Endothelial cell of umbilical vein (primary cell): ENCODE measurements around the gene NHP2.

Experiments
- CTCF ChIP-seq, 2 donors: IDR thresholded peaks; 1 replicate in 1 of 2; 2 replicates in 1 of 2; pipeline ENCODE4 v1.5.1; 2011; ENCODE audit warnings: low read length in 2 of 2, mild to moderate bottlenecking in 2 of 2, moderate library complexity in 2 of 2, control low read depth in 1 of 2, inconsistent platforms in 1 of 2, low read depth in 1 of 2; ENCODE audit not compliant: insufficient read depth in 1 of 2; ENCODE audit errors: extremely low read depth in 1 of 2
- EZH2 ChIP-seq: IDR thresholded peaks from 2 replicates; pipeline ENCODE4 v1.6.1; 2012; ENCODE audit warnings: borderline replicate concordance, low read depth, mild to moderate bottlenecking, moderate library complexity, low read length, inconsistent platforms; ENCODE audit not compliant: severe bottlenecking
- FOS ChIP-seq: IDR thresholded peaks from 2 replicates; pipeline ENCODE4 v1.6.1; 2011; ENCODE audit warnings: mild to moderate bottlenecking, low read length, moderate library complexity, borderline replicate concordance; ENCODE audit not compliant: insufficient read depth
- GATA2 ChIP-seq: IDR thresholded peaks from 2 replicates; pipeline ENCODE4 v1.7.0; 2011; ENCODE audit warnings: low read depth, mild to moderate bottlenecking, moderate library complexity, mixed read lengths, low read length; ENCODE audit not compliant: insufficient read length, insufficient read depth
- JUN ChIP-seq: IDR thresholded peaks from 2 replicates; pipeline ENCODE4 v1.6.1; 2011; ENCODE audit warnings: borderline replicate concordance, low read depth; ENCODE audit not compliant: insufficient read length, insufficient read depth
- MYC ChIP-seq: IDR thresholded peaks from one replicate; pipeline ENCODE4 v1.6.1; 2011; ENCODE audit warnings: mild to moderate bottlenecking, low read depth, low read length
- POLR2A ChIP-seq: IDR thresholded peaks from 2 replicates; pipeline ENCODE4 v1.6.1; 2012; ENCODE audit warnings: low read depth, mild to moderate bottlenecking, control low read depth, low read length
- POLR2AphosphoS5 ChIP-seq: IDR thresholded peaks from 2 replicates; pipeline ENCODE4 v1.6.1; 2012; ENCODE audit warnings: low read depth, mild to moderate bottlenecking, control low read depth, low read length, moderate library complexity; ENCODE audit not compliant: insufficient read depth
- TF ChIP-seq, protein P1 (sequence below): IDR thresholded peaks from 2 replicates; pipeline ENCODE4 v1.6.1; 2011; ENCODE audit not compliant: insufficient read depth, insufficient read length

DNA sequence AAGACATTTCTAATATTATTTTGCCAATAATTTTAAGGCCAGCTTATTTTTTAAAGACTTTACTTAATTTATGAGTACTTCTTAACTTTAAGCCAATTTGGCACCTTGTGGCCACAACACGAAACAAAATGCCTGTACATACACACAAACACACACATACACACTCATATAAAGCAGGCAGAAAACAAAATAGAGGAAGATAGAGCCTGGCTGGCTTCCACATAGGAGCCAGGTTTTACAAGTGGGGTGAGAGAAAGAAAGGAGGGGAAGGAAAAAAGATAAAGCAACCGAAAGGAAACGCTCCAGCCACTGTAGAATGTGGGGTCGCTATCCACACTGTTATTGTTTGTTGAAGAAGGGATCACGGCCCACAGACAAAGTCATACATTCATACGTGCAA, 23.1 kb upstream of the NHP2 start:
- no peak for TF ChIP-seq CTCF (IDR thresholded peaks at IDR 0.05; ENCODE audit: extremely low read depth in 1 of 2, insufficient read depth in 1 of 2, low read depth in 1 of 2, low read length in 2 of 2)
- TF ChIP-seq POLR2A: no peak
- TF ChIP-seq EZH2: no peak
- no peak for TF ChIP-seq POLR2AphosphoS5
- no peak for TF ChIP-seq MYC
- TF ChIP-seq, protein P1, sequence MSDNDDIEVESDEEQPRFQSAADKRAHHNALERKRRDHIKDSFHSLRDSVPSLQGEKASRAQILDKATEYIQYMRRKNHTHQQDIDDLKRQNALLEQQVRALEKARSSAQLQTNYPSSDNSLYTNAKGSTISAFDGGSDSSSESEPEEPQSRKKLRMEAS: no peak
- no peak for TF ChIP-seq GATA2
- TF ChIP-seq JUN: no peak
- no peak for TF ChIP-seq FOS
